HL-60 (cell line): ENCODE measurements around the gene ZNF132.

Experiments used
- DNase-seq, 2 experiments: peaks; one replicate each; pipeline ENCODE4 v3.0.0-alpha.2; 2010 to 2020; ENCODE audit warnings: low read depth in 1 of 2, low spot score in 1 of 2
- H3K27ac ChIP-seq: fragments of 250-450 bp; sonication (Bioruptor Pico); replicated peaks from 2 replicates; pipeline ENCODE4 v1.5.1; 2020; ENCODE audit warnings: mild to moderate bottlenecking, moderate library complexity
- H3K27me3 ChIP-seq: fragments of 250-450 bp; sonication (Bioruptor Pico); 2 replicates; pipeline ENCODE4 v1.5.1; 2021; ENCODE audit warnings: mild to moderate bottlenecking, moderate library complexity; ENCODE audit not compliant: insufficient read depth, poor library complexity, severe bottlenecking
- H3K4me3 ChIP-seq: replicated peaks from 2 replicates; pipeline ENCODE4 v1.5.1; 2011; ENCODE audit warnings: mild to moderate bottlenecking, control low read depth, low read length; ENCODE audit not compliant: insufficient read depth
- CTCF ChIP-seq: IDR thresholded peaks from one replicate; pipeline ENCODE4 v1.5.1; 2011; ENCODE audit warnings: low read length, control low read depth, inconsistent platforms; ENCODE audit not compliant: insufficient read depth
- GABPA ChIP-seq: IDR thresholded peaks from 2 replicates; pipeline ENCODE4 v1.6.1; 2012; ENCODE audit warnings: low read depth
- POLR2AphosphoS5 ChIP-seq: IDR thresholded peaks from 2 replicates; pipeline ENCODE4 v1.6.1; 2012; ENCODE audit warnings: low read depth
- REST ChIP-seq: IDR thresholded peaks from 2 replicates; pipeline ENCODE4 v1.6.1; 2012; ENCODE audit warnings: low read depth; ENCODE audit not compliant: insufficient replicate concordance
- SPI1 ChIP-seq: IDR thresholded peaks from 2 replicates; pipeline ENCODE4 v1.6.1; 2012; ENCODE audit warnings: low read depth, mild to moderate bottlenecking, borderline replicate concordance

ZNF132 gene

GRCh38 chr19:58440556-58440955, 603 bp upstream of the ZNF132 start:
- TF ChIP-seq POLR2AphosphoS5, result no peak
- TF ChIP-seq REST, result no peak
- TF ChIP-seq CTCF, result no peak
- no peak for TF ChIP-seq SPI1
- TF ChIP-seq GABPA, result no peak
- no peaks in the 10 kb centered on the region for H3K27me3 ChIP-seq
- no peak for DNase-seq
- H3K27ac ChIP-seq, result peak overlapping the region; percentile 82
- H3K4me3 ChIP-seq, result peak overlapping the region; percentile 60

GRCh38 chr19:58434217-58434616, 5.7 kb downstream of the ZNF132 start:
- DNase-seq, result no peak
- Histone ChIP-seq H3K27ac (no peak overlapping the region), H3K4me3 (no peak overlapping the region), H3K27me3 (no peaks in the 10 kb centered on the region)
- TF ChIP-seq REST (no peak), GABPA (no peak), SPI1 (no peak), CTCF (no peak), POLR2AphosphoS5 (no peak)

- no peak for DNase-seq
- no peaks in the 10 kb centered on the region for H3K27me3 ChIP-seq
- no peak overlapping the region for H3K4me3 ChIP-seq
- TF ChIP-seq POLR2AphosphoS5, result no peak
- TF ChIP-seq GABPA, result no peak
- no peak for TF ChIP-seq REST
- no peak overlapping the region for H3K27ac ChIP-seq
These were observed 10.2 kb downstream of the ZNF132 start for GRCh38 chr19:58429745-58430144.

- no peak overlapping the region for H3K27ac ChIP-seq
- DNase-seq, result no peak
- no peaks in the 10 kb centered on the region for H3K27me3 ChIP-seq
- no peak overlapping the region for H3K4me3 ChIP-seq
- TF ChIP-seq SPI1, result no peak
- no peak for TF ChIP-seq REST
- no peak for TF ChIP-seq CTCF
- no peak for TF ChIP-seq POLR2AphosphoS5
- no peak for TF ChIP-seq GABPA
These were observed 11.3 kb downstream of the ZNF132 start for GRCh38 chr19:58428617-58429016.
